IMR-90 (cell line): ENCODE results near the gene PAX5. TPM values are rescaled to one million over a fixed set of nuclear protein-coding genes. Genes with fewer than 3 reads are reported as not detected.

Source experiments
- ATAC-seq: fragments of 200-7000 bp; cut with Tn5 transposase; 2 replicates; pipeline ENCODE4 v1.9.1; 2020; ENCODE audit warnings: low read depth, mild to moderate bottlenecking, moderate library complexity
- BruUV-seq: library from RNA; stranded (reverse); fragments of 400-500 nt; replicated peaks from 2 replicates; lab custom pipeline; 2021; lab: Mats Ljungman, UMichigan
- CTCF ChIA-PET: fragments of 300-600 bp; formaldehyde crosslinking; extraction: SDS; loops from one replicate; lab custom pipeline; 2021; ENCODE audit warnings: antibody characterized with exemption; lab: Yijun Ruan, JAX
- POLR2A ChIA-PET: fragments of 300-600 bp; sonication (Branson Sonifier 250); formaldehyde crosslinking; loops from one replicate; lab custom pipeline; 2022; ENCODE audit warnings: antibody characterized with exemption; ENCODE audit not compliant: unreplicated experiment; lab: Charles Lee
- DNase-seq: peaks from one replicate; pipeline ENCODE4 v3.0.0; 2013
- H2AFZ ChIP-seq: replicated peaks from 2 replicates; pipeline ENCODE3; 2013; ENCODE audit warnings: low read length, mild to moderate bottlenecking; ENCODE audit not compliant: poor library complexity
- H2AK5ac ChIP-seq: 2 replicates; pipeline ENCODE4 v1.6.1; 2013; ENCODE audit warnings: low read depth, low read length, inconsistent platforms
- H2AK9ac ChIP-seq: replicated peaks from 2 replicates; pipeline ENCODE3; 2013; ENCODE audit warnings: mild to moderate bottlenecking, low read depth, low read length, moderate library complexity; ENCODE audit not compliant: poor library complexity
- H2BK120ac ChIP-seq: 2 replicates; pipeline ENCODE4 v1.6.1; 2013; ENCODE audit warnings: low read depth, low read length, inconsistent platforms
- H2BK15ac ChIP-seq: 3 replicates; pipeline ENCODE4 v1.6.1; 2013; ENCODE audit warnings: low read depth, low read length, inconsistent platforms
- H2BK20ac ChIP-seq: 2 replicates; pipeline ENCODE4 v1.6.1; 2013; ENCODE audit warnings: low read depth, mild to moderate bottlenecking, inconsistent platforms, low read length, moderate library complexity
- H2BK5ac ChIP-seq: 2 replicates; pipeline ENCODE4 v1.6.1; 2013; ENCODE audit warnings: mild to moderate bottlenecking, low read depth, low read length, inconsistent platforms; ENCODE audit not compliant: poor library complexity, severe bottlenecking
- H3K14ac ChIP-seq: replicated peaks from 2 replicates; pipeline ENCODE4 v1.6.1; 2013; ENCODE audit warnings: low read depth, low read length, inconsistent platforms
- H3K18ac ChIP-seq: 2 replicates; pipeline ENCODE4 v1.6.1; 2013; ENCODE audit warnings: low read depth, low read length, control low read depth
- H3K23ac ChIP-seq: 2 replicates; pipeline ENCODE4 v1.6.1; 2013; ENCODE audit warnings: low read depth, low read length, inconsistent platforms
- H3K27ac ChIP-seq: 2 replicates; pipeline ENCODE4 v1.5.1; 2013; ENCODE audit warnings: mild to moderate bottlenecking, control low read depth, low read length; ENCODE audit not compliant: insufficient read depth
- H3K27me3 ChIP-seq: 2 replicates; pipeline ENCODE4 v1.6.1; 2013; ENCODE audit warnings: low read length; ENCODE audit not compliant: control insufficient read depth, insufficient read depth
- H3K36me3 ChIP-seq: 2 replicates; pipeline ENCODE4 v1.6.1; 2013; ENCODE audit warnings: low read length, mixed read lengths; ENCODE audit not compliant: control insufficient read depth, insufficient read depth
- H3K4ac ChIP-seq: 2 replicates; pipeline ENCODE4 v1.6.1; 2013; ENCODE audit warnings: low read depth, low read length, inconsistent platforms
- H3K4me1 ChIP-seq: 2 replicates; pipeline ENCODE4 v1.6.1; 2013; ENCODE audit warnings: low read length, mixed read lengths; ENCODE audit not compliant: control insufficient read depth, insufficient read depth
- H3K4me2 ChIP-seq: 2 replicates; pipeline ENCODE4 v1.6.1; 2013; ENCODE audit warnings: low read depth, mild to moderate bottlenecking, control low read depth, low read length, moderate library complexity
- H3K4me3 ChIP-seq: 2 replicates; pipeline ENCODE4 v1.5.1; 2013; ENCODE audit warnings: low read depth, mild to moderate bottlenecking, control low read depth, low read length, moderate library complexity; ENCODE audit not compliant: insufficient read depth
- H3K56ac ChIP-seq: 2 replicates; pipeline ENCODE4 v1.6.1; 2013; ENCODE audit warnings: low read length, inconsistent platforms; ENCODE audit not compliant: insufficient read depth; ENCODE audit errors: extremely low read depth
- H3K79me1 ChIP-seq, 2 experiments: 2 replicates each; pipeline ENCODE4 v1.6.1; 2013; ENCODE audit warnings: low read length in 2 of 2, inconsistent platforms in 1 of 2, low read depth in 1 of 2
- H3K9ac ChIP-seq: 2 replicates; pipeline ENCODE4 v1.6.1; 2013; ENCODE audit warnings: low read depth, low read length, control low read depth
- H3K9me1 ChIP-seq: 2 replicates; pipeline ENCODE4 v1.6.1; 2013; ENCODE audit warnings: low read length, inconsistent platforms; ENCODE audit not compliant: insufficient read depth
- H3K9me3 ChIP-seq: 2 replicates; pipeline ENCODE4 v1.6.1; 2013; ENCODE audit warnings: low read length; ENCODE audit not compliant: control insufficient read depth, insufficient read depth
- H4K20me1 ChIP-seq: 2 replicates; pipeline ENCODE4 v1.6.1; 2013; ENCODE audit warnings: low read length, inconsistent platforms; ENCODE audit not compliant: insufficient read depth
- H4K5ac ChIP-seq: 2 replicates; pipeline ENCODE4 v1.6.1; 2013; ENCODE audit warnings: mild to moderate bottlenecking, low read depth, low read length, control low read depth
- H4K8ac ChIP-seq, 2 experiments: 2 replicates each; pipeline ENCODE4 v1.6.1; 2013; ENCODE audit warnings: low read depth in 2 of 2, low read length in 2 of 2, control low read depth in 1 of 2, inconsistent platforms in 1 of 2
- H4K91ac ChIP-seq: 2 replicates; pipeline ENCODE4 v1.6.1; 2013; ENCODE audit warnings: low read depth, low read length, inconsistent platforms; ENCODE audit not compliant: insufficient read depth
- MAZ ChIP-seq: IDR thresholded peaks from 2 replicates; pipeline ENCODE4 v1.6.1; 2012; ENCODE audit warnings: low read depth, mild to moderate bottlenecking, low read length, improper control_type of control experiment, moderate library complexity, borderline replicate concordance
- WGBS, 2 experiments: methylation state at CpG; one replicate each; pipeline versions ENCODE4 v1.1.5 to v1.1.7; 2013; ENCODE audit warnings: missing lambda C conversion rate in 2 of 2; ENCODE audit not compliant: insufficient read length in 1 of 2; ENCODE audit errors: extremely low coverage in 2 of 2; 5-methylcytosine and 5-hydroxymethylcytosine counted together
- dilution Hi-C: fragments of 300-500 bp; cut with HindIII; formaldehyde crosslinking; loops from one replicate; pipeline ENCODE4 v1.14.3; 2018; ENCODE audit warnings: low sequenced_read_pairs; ENCODE audit not compliant: unreplicated experiment
- in situ Hi-C: fragments of 300-500 bp; cut with MboI; formaldehyde crosslinking; loops from 3 replicates; pipeline ENCODE4 v1.14.3; 2019; ENCODE audit warnings: low sequenced_read_pairs, inconsistent platforms, mixed read lengths
- intact Hi-C: fragments of 100-400 bp; cut with micrococcal nuclease; formaldehyde crosslinking; loops from 2 replicates; pipeline ENCODE4 v1.10.0; 2022
- polyA plus RNA-seq, 3 experiments: library from polyadenylated mRNA; depleted of rRNA; stranded (reverse); fragments of >200 nt; gene quantifications; 2 replicates each; pipeline ENCODE4 v1.2.3, GENCODE V29; 2012; ENCODE audit warnings: low replicate concordance in 1 of 3
- total RNA-seq: library from RNA; depleted of rRNA; stranded (reverse); fragments of >200 nt; gene quantifications from 2 replicates; pipeline ENCODE4 v1.2.3, GENCODE V29; 2012

PAX5 gene
- total and polyA plus RNA-seq, 2 of the 4 experiments (the other 2 are of a cell fraction): not detected

GRCh38 chr9:36832164-36832795, 201.8 kb downstream of the PAX5 start:
- no peak overlapping the region for H2AK9ac ChIP-seq
- no peak for DNase-seq
- H4K20me1 ChIP-seq: no peaks in the 10 kb centered on the region
- dilution Hi-C loops (no loop called here), intact Hi-C loops (no loop called here), in situ Hi-C loops (no loop called here)
- no peak overlapping the region for H3K4ac ChIP-seq
- H2BK5ac ChIP-seq: no peak overlapping the region
- no peaks in the 10 kb centered on the region for H3K4me1 ChIP-seq
- no peak overlapping the region for H4K91ac ChIP-seq
- no peak overlapping the region for H3K9ac ChIP-seq
- H3K14ac ChIP-seq: no peak overlapping the region
- H4K8ac ChIP-seq: no peak overlapping the region
- no peak overlapping the region for H2BK20ac ChIP-seq
- no peak overlapping the region for H2BK15ac ChIP-seq
- H4K5ac ChIP-seq: no peak overlapping the region
- H3K4me2 ChIP-seq: no peak overlapping the region
- ATAC-seq: no peak
- H3K9me1 ChIP-seq: no peaks in the 10 kb centered on the region
- H3K79me1 ChIP-seq: no peaks in the 10 kb centered on the region
- no peaks in the 10 kb centered on the region for H3K36me3 ChIP-seq
- H3K27ac ChIP-seq: no peak overlapping the region
- H2AFZ ChIP-seq: no peak overlapping the region
- H2AK5ac ChIP-seq: no peak overlapping the region
- no peak overlapping the region for H3K4me3 ChIP-seq
- BruUV-seq: no TSS peak
- ChIA-PET POLR2A (no interaction called here), CTCF (no interaction called here)
- no peak overlapping the region for H3K56ac ChIP-seq
- H2BK120ac ChIP-seq: no peak overlapping the region
- no peak overlapping the region for H3K23ac ChIP-seq
- TF ChIP-seq MAZ: no peak
- WGBS, 2 experiments: 62% methylated on average over 10 of the region's 16 CpGs; no CpG with 5 or more reads in 1 of the 2 experiments
- no peaks in the 10 kb centered on the region for H3K9me3 ChIP-seq
- H3K18ac ChIP-seq: no peak overlapping the region
- peaks cover 31% of the 10 kb centered on the region for H3K27me3 ChIP-seq
